D341Med (cell line): ENCODE results near the gene PIP5K1C.

Experiments
- DNase-seq: peaks from one replicate; pipeline ENCODE4 v3.0.0; 2012; ENCODE audit warnings: low spot score

PIP5K1C gene

GRCh38 chr19:3694361-3695123 lies 5.7 kb downstream of the PIP5K1C start:
- DNase-seq = peak; percentile 36

DNA sequence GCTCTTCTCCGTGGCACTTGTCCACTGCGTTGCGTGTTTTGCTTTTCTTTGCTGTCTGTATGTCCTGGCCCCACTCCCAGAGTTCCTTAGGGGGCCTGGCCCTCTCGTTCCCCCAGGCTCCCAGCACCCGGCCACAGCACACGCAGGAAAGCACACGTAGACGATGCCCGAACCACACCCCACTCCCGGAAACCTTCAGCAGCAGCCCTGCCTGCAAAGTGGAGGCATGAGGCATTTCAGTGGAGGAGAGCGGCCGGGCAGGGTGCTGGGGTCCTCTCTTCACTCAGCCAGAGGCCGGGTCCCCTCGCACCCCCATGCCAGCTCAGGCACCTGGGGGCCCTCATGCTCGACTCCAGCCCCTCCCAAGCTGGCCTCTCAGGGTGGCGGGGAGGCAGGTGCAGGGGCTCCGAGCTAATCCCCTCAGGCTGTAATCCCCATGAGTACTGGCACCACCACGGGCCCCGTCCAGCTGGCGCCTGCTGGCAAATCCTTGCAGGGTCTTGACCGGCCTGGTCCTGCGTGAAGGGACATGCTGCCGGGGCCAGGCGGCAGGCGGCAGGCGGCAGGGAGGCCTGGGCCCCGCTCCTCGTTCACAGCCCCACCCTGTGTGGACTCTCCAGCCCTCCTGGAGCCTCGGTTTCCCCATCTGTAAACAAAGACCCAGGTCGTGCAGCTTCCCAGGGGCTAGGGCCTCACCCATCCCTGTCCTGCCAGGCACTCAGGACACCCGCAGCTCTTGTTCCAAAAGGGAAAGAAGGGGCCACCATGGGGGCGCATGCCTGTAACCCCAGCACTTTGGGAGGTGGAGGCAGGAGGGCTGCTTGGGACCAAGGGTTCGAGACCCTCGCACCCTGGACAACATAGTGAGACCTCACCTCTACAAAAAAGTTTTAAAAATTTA lies 7.0 kb downstream of the PIP5K1C start:
- DNase-seq = peak; percentile 88

DNA sequence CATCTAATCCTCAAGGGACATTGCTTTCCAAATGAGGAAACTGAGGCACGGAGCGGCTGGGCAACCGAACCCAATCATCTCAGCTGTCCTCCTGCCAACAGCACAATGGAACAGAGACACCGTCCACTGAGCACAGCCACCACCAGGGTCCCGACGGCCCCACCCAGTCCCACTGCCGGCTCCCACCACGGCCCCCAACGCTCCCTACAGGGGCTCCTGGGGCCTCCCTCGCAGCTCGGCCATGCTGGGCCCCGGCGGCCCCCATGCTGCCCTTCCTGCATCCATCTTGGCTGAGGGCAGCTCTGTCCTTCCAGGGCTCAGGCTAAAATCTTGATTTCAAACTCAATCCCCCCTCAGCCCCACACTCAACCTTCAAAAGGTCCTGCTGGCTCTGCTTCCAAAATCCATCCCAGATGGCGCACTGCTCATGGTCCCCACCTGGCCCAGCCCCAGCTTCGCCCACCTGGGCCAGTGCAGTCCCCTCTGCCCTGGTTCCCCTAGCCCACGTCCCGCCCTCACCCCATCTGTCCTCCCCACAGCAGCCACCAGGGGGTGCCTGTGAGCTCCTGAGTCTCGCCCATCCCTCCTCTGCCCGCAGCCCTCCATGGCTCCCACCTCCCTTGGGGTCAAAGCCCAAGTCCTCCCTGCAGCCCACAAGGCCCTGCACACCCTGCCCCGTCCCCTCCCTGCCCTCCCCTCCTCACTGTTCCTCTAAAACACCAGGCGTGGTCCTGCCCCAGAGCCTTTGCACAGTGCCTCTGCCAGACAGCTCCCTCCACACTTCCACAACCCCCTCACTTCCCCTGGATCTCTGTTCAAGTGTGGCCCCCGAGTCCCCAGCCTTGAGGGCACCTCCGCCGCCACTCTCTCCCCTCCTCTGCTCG lies 7.9 kb downstream of the PIP5K1C start:
- peak; percentile 79 for DNase-seq

GRCh38 chr19:3691726-3692125 lies 8.5 kb downstream of the PIP5K1C start:
- no peak for DNase-seq

GRCh38 chr19:3691372-3691716 lies 8.9 kb downstream of the PIP5K1C start:
- DNase-seq = no peak

DNA sequence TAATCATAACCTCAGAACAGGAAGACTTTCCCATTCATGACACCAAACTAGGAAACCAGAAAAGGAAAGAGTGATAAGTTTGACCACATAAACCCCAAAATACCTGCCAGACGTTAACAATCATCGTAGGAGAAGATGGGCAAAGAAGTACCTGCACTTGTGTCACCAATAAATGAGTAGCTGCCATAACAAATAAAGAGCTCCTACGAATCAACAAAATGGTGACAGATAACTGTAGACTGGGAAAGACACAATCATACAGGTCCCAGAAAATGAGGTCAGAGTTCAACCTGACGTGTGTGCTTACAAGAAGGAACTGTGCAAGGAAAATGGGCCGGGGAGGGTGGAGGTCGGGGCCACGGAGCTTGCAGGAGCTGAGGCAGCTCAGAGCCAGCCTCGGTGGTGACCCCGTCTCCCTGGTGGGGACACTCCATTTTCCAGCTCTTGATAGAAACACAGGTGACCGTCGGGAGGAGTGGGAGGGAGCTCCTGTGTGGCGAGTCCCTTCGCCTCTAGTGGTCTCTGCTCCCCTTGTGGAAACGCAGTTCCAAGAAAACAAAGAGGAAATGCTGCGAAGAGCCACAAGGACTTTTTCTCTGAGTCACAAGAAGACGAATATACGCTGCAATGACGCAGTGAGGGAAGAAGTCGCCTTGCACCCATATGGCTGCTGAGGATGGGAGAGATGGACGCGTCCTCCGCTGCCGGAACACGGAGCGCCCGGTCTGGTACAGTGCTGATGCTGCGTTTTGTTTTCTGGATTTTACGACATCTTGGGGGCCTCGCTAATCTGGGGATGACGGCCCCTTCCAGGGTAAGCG lies 9.5 kb downstream of the PIP5K1C start:
- no peak for DNase-seq

- DNase-seq = no peak
Observed at GRCh38 chr19:3687774-3688706, 12.2 kb downstream of the PIP5K1C start.

- no peak for DNase-seq
Observed at GRCh38 chr19:3687393-3687773, 12.9 kb downstream of the PIP5K1C start.

DNA sequence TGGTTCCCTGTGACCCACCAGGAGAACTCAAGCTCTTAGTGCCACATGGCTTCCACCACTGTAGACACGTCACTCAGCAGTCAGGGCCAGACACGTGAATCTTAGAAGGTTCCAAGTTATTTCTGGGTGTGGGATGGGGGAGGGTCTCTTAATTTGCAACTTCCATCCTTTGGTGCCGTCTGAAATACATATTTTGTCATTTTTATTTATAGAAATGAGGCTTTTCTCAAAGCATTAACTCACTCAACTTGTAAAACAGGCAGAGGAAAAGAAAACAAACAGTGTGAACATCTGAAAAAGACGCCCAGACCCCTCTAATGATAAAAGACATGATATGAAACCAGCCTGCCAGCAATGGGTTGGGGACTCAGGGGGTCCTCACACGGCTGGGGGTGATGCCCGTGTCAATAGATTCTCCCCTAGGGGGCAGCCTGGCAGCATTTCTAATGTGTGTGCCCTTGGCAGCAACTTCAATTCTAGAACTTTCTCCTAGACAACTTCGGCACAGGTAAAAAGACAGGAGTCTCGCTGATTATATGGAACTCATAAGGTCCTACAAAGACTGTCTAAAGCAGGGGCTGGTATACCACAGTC lies 15.4 kb downstream of the PIP5K1C start:
- no peak for DNase-seq

DNA sequence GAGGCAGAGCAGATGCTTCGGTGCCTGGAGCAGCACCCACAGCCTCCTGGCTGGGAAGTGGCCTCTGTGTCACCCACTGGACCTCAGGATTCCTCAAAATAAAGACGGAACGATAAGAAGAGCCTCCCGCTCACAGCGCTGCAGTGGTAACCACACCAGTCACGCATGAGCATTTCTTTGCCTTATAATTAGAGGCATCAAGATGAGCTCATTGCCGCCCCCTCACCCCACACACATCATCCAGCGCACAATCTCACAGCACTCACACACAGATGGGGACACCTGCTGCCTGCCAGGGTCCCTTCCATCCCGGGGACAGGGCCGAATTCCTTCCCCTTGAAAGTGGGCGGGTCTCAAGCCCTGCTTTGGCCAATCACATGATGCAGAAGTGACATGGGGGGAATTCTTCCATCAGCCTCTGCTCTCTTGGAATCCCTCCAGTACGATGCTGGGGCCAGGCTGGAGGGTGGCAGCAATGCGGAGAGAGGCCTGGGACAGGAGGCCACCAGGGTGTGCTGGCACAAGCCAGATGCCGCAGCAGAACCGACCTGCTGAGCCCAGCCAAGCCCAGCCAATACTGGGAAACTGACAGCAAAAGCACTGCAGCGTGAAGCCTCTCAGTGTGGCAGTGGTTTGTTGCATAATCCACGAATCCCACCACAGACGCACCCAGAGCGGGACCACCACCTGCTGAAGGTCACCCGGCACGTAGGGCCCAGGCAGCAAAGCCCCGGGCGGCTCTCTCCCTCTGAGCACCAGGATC lies 16.0 kb downstream of the PIP5K1C start:
- DNase-seq = no peak

- no peak for DNase-seq
Observed at GRCh38 chr19:3683405-3684053, 16.7 kb downstream of the PIP5K1C start.

DNA sequence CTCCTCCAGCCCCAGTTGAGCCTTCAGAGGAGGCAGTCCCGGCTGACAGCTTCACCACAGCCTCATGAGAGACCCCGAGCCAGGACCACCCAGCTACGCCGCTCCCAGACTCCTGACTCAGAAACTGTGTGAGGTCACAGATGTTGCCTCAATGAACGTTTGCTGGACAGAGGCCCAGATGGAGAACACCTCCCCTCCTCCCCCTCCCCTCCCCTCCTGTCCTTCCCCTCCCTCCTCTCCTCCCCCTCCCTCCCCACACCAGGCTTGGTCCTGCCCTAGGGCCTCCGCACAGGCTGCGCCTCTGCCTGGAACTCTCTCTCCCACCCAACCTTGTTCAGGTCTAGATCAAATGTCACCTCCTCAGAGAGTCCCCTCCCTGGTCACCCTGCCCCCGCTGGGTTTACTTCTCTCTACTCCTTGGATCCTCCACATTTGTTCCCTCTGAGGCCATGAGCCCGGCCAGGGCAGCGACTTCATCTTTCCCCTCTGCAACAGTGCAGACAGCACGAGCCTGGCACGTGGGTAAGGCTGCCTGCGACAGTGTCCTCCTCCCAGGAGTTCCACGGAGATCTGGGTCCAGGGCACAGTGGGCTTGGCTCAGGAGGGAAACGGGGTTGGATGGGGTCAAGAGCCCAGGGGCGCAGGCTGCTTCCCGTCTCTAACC lies 17.4 kb downstream of the PIP5K1C start:
- DNase-seq = no peak

DNA sequence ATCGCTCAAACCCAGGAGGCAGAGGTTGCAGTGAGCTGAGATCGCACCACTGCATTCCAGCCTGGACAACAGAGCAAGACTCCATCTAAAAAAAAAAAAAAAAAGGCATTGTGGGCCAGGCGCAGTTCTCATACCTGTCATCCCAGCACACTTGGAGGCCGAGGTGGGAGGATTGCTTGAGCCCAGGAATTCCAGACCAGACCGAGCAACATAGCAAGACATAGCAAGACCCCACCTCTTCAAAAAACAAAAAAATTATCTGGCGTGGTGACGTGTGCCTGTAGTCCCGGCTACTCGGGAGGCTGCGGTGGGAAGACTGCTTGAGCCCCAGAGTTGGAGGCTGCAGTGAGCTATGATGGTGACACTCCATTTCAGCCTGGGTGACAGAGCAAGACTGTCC lies 18.0 kb downstream of the PIP5K1C start:
- DNase-seq = no peak

- no peak for DNase-seq
Observed at GRCh38 chr19:3680939-3681338, 19.3 kb downstream of the PIP5K1C start.

DNA sequence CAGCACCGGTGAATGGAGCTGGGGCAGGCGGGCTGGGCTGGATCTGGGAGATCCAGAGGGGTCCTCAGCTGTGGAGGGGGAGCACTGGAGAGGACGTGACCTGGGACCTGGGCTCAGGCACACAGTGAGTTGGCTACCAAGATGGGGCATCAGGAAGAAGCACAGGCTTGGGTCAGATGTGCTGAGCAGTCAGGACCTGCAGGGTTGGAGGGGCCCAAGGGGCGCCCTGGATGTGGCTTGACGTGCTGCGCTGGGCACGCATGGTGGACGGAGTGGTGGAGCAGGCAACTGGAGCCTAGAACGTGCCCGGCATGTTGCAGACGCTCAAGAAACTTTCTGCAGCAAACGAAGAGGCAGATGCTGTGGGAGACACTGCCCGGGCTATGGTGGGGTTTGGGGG lies 20.7 kb downstream of the PIP5K1C start:
- no peak for DNase-seq

DNA sequence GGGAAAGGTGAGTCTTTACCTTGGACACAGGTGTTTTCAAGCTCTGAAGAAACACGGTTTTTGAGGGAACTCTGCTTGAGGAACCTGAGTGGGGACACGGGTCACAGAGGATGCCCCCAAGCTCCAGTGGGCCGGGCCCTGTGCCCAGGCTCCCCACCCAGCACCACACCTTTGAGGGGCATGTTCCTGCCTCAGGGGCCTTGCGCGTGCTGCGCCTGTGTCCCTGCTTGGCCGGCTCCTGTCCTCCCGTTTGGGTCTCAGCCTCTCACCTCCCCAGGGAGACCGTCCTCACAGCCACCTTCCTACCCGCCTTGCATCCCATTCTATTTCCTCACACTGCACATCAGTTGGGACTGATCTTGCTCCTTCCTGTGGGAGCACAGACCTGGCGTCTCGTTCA lies 21.1 kb downstream of the PIP5K1C start:
- DNase-seq = no peak

GRCh38 chr19:3678188-3678587 lies 22.1 kb downstream of the PIP5K1C start:
- DNase-seq = no peak
